ENCODE data around the gene ATAT1.
A peak's percentile ranks its signal among the peaks of the same experiment; 100 is the strongest.

The ATAT1 gene

DNA sequence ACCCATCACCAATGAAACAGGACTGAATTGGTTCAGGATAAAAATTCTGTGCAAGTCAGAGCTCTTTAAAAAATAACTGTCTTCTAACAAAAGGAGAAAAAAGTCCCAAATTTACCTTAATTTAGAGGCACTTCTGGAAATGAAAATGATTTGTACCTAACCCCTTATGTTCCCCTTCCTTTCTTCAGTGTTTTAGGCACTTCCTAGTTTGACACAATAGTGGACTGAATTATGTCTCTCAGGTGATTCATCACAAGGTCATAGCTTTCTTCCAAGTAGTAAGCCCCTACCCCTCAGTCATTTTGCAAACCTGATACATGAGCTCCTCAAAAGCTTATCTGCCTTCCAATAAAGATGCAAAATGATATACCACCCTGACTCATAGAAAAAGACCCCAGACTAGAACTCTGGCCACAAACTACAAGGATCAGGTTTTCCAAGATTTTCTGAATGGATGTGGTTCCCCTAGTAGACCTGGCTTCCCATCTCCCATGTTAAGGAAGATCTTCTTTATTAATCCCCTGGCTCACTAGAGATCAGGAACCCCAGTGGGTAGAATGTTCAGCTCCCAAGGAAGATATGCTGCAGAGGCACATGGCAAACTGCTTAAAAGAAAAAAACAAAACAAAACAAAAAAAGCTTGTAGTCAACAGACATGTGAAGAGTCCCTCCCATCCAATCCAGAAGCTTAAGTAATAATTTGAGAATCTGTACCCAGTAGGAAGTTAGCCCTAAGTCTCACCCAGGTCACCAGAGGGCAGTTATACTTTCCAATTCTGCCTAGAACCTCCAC lies 13.2 kb upstream of the ATAT1 start:
- DNase-seq: no peak

GRCh38 chr6:30614044-30614842 lies 12.4 kb upstream of the ATAT1 start:
- DNase-seq: no peak

DNA sequence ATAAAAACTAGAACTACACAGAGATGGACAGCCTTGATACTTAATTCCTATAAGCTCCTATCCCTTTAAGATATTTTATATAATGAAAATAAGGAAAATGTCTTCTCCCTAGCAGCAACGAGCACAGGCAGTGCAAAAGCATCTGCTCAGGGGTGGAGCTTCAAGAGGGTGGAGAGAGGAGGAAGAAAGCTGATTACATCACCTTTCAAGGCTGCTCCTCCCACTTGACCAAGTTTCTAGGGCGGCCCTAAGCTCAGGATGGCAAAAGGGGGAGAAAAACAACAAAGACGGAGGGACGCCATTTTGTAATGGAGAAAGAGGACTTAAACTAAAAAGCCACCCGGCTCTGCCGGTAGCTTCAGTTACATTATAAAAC lies 11.8 kb upstream of the ATAT1 start:
- peak; percentile 71 for DNase-seq

DNA sequence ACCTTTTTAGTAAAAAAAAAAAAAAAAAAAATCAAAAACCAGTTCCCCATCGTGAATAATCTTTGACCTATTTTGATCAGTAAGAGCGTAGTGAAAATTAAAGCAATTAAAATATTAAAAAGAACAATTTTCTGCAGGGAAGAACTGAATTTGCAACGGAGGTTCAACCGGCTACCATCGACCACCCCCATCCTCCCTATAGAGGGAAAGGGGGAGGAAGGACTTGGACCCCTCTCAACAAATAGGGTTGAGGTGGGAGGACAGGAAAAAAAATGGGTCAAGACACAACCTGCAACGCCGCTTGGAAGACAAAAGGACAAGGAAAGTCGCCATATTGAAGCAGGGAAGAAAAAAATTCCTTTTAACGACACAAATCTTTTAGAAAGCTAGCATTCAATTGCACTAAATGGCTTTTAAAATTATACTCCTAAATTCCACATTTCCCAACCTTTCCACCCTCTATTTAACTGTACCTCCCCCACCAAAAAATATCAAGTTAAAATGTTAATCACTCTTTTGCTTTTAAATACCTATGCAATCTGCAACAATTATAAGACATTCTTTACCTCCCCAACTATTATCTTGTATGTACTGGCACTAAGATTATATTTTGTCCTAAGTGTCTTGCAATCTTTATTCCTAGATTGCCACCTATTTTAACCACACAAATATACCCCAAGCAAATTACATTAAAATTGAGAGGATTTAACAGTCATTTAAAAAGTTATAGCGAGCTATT lies 11.3 kb upstream of the ATAT1 start:
- peak; percentile 61 for DNase-seq

GRCh38 chr6:30615958-30616810 lies 10.5 kb upstream of the ATAT1 start:
- peak; percentile 60 for DNase-seq

GRCh38 chr6:30616811-30617564 lies 9.7 kb upstream of the ATAT1 start, which contains the start of gene PPP1R10:
PPP1R10 (minus strand) TSS chr6:30617243; CDS start chr6:30609944, 7,299 bp downstream.
- DNase-seq: peak; percentile 93

DNA sequence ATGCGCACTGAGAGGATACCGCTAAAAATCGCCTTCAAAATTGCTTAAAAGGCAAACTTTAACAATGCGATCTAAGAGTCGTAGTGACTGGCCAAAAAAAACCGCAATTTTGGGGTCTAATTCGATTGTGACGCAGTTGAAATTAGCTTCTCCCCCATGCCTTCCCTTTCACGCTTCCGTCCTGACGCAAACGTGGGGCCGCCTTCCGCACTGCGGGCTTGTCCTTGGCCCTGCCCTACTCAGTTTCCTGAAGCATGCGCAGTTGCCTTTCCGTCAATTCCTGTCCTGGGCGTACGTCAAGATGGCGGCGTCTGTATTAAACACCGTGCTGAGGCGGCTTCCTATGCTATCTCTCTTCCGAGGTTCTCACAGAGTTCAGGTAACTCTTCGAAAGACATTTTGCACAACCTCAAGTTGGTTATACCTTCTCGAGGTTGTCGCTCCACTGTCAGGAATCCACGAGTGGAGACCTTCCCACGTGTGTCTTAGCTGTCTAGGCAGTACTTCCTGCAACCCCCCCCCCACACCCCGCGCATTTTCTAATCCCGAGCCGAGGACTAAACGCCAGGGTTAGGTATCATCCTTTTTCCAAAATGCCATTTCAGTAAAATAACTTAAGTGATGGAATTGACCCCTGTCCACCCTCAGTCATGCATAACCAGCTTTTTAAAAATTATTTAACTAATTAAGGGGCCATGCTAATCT lies 9.0 kb upstream of the ATAT1 start, which contains the start of gene MRPS18B:
Gene MRPS18B (plus strand): TSS at position 276 of the 705 bp plus-strand sequence. CDS start 26 bp downstream, at position 302.
- peak; percentile 92 for DNase-seq

DNA sequence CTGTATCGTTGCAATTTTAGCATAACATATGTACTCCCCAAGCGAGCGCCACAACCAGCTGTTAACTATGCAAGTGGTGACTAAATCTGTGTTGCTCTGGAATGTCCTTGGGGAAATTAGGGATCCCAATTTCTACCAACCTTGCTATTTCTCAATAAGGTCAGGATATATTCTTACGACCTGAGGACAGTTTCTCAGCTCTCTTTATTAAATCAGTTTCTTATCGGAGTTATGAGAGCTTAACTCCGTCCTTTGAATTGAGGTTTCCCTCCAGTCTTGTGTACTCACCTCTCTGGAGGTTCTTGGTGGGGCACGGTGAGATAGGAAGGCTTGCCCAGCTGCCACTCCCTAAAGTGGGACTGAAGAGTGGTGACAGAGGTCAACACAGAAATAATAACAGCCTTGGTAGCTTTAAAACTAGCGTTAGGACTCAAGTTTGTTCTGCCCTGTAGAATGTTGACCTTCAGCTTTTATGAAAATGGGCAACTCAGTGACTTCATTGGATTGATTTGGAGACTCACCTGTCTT lies 8.3 kb upstream of the ATAT1 start:
- no peak for DNase-seq

DNA sequence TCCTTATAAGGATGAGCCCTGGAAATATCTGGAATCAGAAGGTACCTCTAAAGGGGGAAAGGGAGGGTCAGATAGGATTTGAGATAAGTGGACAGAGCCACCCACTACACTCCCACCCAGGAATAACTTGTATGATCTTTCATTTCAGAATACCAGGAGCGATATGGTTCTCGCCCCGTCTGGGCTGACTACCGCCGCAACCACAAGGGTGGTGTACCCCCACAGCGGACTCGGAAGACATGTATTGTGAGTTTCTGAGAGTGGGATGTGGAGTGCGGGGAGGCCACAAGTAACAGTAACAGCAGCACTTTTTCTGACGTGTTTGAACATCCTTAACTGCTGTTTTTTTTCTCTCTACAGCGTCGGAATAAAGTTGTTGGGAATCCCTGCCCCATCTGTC lies 7.1 kb upstream of the ATAT1 start:
- no peak for DNase-seq

- DNase-seq: no peak
These were observed 1.2 kb upstream of the ATAT1 start for GRCh38 chr6:30625511-30625910.

- DNase-seq: no peak
These were observed 9.2 kb downstream of the ATAT1 start for GRCh38 chr6:30635834-30636233.

DNA sequence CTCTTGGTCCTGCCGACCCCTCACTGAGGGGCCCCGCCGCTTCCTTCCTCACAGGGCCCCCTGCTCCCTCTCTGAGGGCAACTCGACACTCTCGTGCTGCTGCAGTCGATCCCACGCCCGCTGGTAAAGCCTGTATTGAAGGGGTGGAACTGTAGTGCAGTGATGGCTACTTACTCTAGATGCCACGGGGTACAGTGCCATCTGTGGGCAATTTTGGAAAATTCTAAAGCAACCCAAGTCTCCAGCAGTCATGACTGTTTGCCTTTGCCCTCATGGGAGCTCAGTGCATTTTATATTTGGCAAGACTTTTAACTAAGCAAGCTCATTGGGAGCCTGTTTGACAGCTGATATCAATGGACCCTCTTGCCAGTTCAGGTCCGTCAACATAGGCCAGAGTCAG lies 13.8 kb downstream of the ATAT1 start:
- DNase-seq: no peak

DNA sequence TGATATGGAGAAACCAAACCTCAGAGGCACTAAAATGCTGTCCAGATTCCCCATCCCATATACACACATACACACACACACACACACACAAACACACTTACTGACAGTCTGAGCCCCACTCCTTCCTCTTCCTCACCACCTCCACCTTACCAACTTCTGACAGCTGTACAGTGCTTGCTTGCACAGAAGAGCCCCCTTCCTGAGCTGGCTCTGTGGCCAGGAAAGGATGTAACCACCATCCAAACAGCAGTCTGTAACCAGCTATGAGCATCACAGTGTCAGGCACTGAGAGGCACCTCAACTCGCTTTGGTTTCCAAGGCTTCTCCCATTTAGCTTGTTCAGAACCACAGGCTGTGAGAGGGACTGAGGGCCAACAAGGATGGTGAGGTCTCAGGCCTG lies 14.4 kb downstream of the ATAT1 start:
- DNase-seq: no peak

DNA sequence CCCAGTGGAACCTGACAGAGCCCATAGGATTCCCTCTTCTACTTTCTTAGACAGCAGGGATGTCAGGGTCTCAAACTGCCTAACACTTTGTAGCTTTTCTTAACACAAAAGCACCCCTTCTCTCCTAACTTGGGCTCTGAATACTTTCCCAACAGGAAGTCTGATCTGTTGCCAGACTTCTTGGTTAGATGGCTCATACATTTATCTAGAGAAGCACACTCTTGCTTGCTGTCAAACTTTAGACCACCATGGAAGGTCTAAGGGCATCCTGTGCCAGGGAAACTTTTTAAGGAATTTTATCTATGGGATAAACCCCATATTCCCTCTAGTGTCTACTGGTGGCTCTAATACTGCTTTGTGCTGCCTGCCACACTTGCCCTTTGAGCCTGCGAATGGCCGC lies 17.0 kb downstream of the ATAT1 start:
- DNase-seq: no peak

DNA sequence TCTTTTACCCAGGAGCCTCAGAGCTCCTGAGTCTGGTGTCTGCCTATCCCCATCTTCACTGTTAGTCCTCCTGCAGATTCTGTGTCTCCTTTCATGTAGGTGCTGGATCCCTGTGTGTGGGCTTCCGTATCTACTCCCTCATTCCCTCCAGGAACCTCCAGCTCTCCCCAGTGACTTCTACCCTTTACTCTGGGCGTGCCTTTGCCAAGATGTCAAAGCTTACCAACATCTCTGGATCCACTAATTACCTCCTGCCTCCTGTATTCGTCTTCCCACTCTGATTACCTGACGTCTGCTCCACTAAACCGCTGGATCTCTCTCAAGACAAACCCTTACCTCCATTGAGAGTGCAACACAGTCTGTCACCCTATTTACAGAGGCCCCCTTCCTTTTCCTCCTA lies 18.1 kb downstream of the ATAT1 start:
- no peak for DNase-seq

GRCh38 chr6:30645989-30646388 lies 19.3 kb downstream of the ATAT1 start:
- no peak for DNase-seq

GRCh38 chr6:30646450-30647241 lies 20.0 kb downstream of the ATAT1 start, which contains the start of gene C6orf136:
C6orf136 (plus strand) TSS chr6:30647133; CDS start chr6:30647232, 99 bp downstream.
- DNase-seq: peak; percentile 93

GRCh38 chr6:30647242-30648116 lies 20.8 kb downstream of the ATAT1 start:
- DNase-seq: peak; percentile 84

DNA sequence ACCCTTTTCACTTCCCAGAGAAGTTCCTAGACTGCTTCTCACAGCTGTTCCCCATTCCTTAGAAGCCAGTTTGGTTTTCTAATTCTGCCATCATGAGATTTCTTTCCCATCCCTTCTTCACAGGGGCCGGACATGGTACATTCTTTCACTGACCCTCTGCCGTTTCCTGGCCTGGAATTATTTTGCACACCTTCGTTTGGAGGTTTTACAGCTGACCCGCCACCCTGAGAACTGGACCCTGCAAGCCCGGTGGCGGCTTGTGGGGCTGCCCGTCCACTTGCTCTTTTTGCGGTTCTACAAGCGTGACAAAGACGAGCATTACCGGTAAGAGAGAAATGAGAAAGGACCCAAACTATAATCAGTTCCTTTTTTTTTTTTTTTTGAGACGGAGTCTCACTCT lies 24.5 kb downstream of the ATAT1 start:
- no peak for DNase-seq
